ENCODE data around the gene ENTPD1.

- TF ChIP-seq EZH2 (IDR thresholded peaks at IDR 0.05; ENCODE audit: insufficient read depth, poor library complexity, severe bottlenecking) (no peak), EZH2phosphoT487 (IDR thresholded peaks at IDR 0.05; ENCODE audit: insufficient read depth, low read depth) (no peak)
Measured at GRCh38 chr10:95835149-95835860, 79.3 kb downstream of the ENTPD1 start.
